H1 (cell line): ENCODE results near the gene CTAG1A. TPM values are rescaled to one million over a fixed set of nuclear protein-coding genes. Genes with fewer than 3 reads are reported as not detected.

Source experiments
- CTCF ChIA-PET: fragments of 300-600 bp; sonication (Branson Sonifier 250); formaldehyde crosslinking; loops from one replicate; lab custom pipeline; 2021; ENCODE audit not compliant: partially characterized antibody; lab: Charles Lee
- POLR2A ChIA-PET: fragments of 300-600 bp; sonication (Branson Sonifier 250); formaldehyde crosslinking; loops from one replicate; lab custom pipeline; 2021; ENCODE audit warnings: inconsistent platforms; ENCODE audit not compliant: partially characterized antibody; lab: Charles Lee
- DNase-seq, 2 experiments: peaks; one replicate each; pipeline versions ENCODE4 v3.0.0 to v3.0.0-alpha.2; 2010 to 2022; ENCODE audit warnings: low spot score in 2 of 2, low read depth in 1 of 2, mixed read lengths in 1 of 2
- FAIRE-seq: peaks from 2 replicates; lab custom pipeline; 2011; peaks lifted over from hg19 to GRCh38; lab: Jason Lieb, UNC
- H2AFZ ChIP-seq: 2 replicates; pipeline ENCODE4 v1.8.1; 2012; ENCODE audit warnings: low read length, inconsistent platforms
- H2AK5ac ChIP-seq: 2 replicates; pipeline ENCODE4 v1.6.1; 2013; ENCODE audit warnings: low read depth, low read length
- H2BK120ac ChIP-seq: replicated peaks from 2 replicates; pipeline ENCODE3; 2013; ENCODE audit warnings: low read depth, low read length, inconsistent platforms
- H2BK12ac ChIP-seq: 2 replicates; pipeline ENCODE4 v1.6.1; 2013; ENCODE audit warnings: low read depth, low read length
- H2BK15ac ChIP-seq: 2 replicates; pipeline ENCODE4 v1.6.1; 2013; ENCODE audit warnings: low read length
- H2BK20ac ChIP-seq: 2 replicates; pipeline ENCODE4 v1.6.1; 2013; ENCODE audit warnings: low read length
- H2BK5ac ChIP-seq: 2 replicates; pipeline ENCODE4 v1.6.1; 2013; ENCODE audit warnings: low read depth, low read length
- H3K14ac ChIP-seq: 2 replicates; pipeline ENCODE4 v1.6.1; 2013; ENCODE audit warnings: inconsistent platforms; ENCODE audit not compliant: insufficient read length
- H3K18ac ChIP-seq: 2 replicates; pipeline ENCODE4 v1.6.1; 2013; ENCODE audit warnings: low read length; ENCODE audit errors: extremely low read depth
- H3K23ac ChIP-seq: 2 replicates; pipeline ENCODE4 v1.6.1; 2013; ENCODE audit warnings: inconsistent platforms; ENCODE audit not compliant: insufficient read length
- H3K23me2 ChIP-seq: 2 replicates; pipeline ENCODE4 v1.6.1; 2013; ENCODE audit warnings: low read depth, low read length
- H3K27ac ChIP-seq: 2 replicates; pipeline ENCODE4 v1.6.1; 2011; ENCODE audit warnings: low read depth, low read length, inconsistent platforms
- H3K27me3 ChIP-seq, 4 experiments: replicated peaks in 1 of 4; 1 replicate in 1 of 4; 2 replicates in 3 of 4; pipeline versions ENCODE4 v1.6.1 to v1.8.1; 2011 to 2013; ENCODE audit warnings: low read length in 3 of 4, mild to moderate bottlenecking in 3 of 4, inconsistent platforms in 2 of 4, mixed read lengths in 2 of 4, moderate library complexity in 1 of 4; ENCODE audit not compliant: control insufficient read depth in 3 of 4, insufficient read depth in 3 of 4; ENCODE audit errors: extremely low read depth in 1 of 4
- H3K36me3 ChIP-seq, 4 experiments: 2 replicates each; pipeline versions ENCODE4 v1.6.1 to v1.8.1; 2011 to 2013; ENCODE audit warnings: mild to moderate bottlenecking in 4 of 4, low read length in 3 of 4, moderate library complexity in 2 of 4, control low read depth in 1 of 4, inconsistent platforms in 1 of 4; ENCODE audit not compliant: insufficient read depth in 4 of 4, control insufficient read depth in 2 of 4
- H3K4ac ChIP-seq: replicated peaks from 2 replicates; pipeline ENCODE3; 2013; ENCODE audit warnings: low read length, low read depth, mixed read lengths, inconsistent platforms; ENCODE audit not compliant: insufficient read length
- H3K4me1 ChIP-seq, 4 experiments: replicated peaks in 1 of 4; 1 replicate in 1 of 4; 2 replicates in 3 of 4; pipeline versions ENCODE4 v1.6.1 to v1.8.1; 2011 to 2013; ENCODE audit warnings: low read length in 3 of 4, inconsistent platforms in 2 of 4, mixed read lengths in 1 of 4; ENCODE audit not compliant: insufficient read depth in 4 of 4, control insufficient read depth in 3 of 4
- H3K4me2 ChIP-seq, 2 experiments: 2 replicates each; pipeline versions ENCODE4 v1.6.1 to v1.8.1; 2011 to 2013; ENCODE audit warnings: low read depth in 2 of 2, low read length in 2 of 2, control low read depth in 1 of 2, inconsistent platforms in 1 of 2, mild to moderate bottlenecking in 1 of 2; ENCODE audit not compliant: insufficient read depth in 1 of 2
- H3K4me3 ChIP-seq, 4 experiments: fragments of 200-600, 300-600 bp in 1 of 4; sonication (generic), shearing (Covaris generic), sonication (Bioruptor Twin) in 1 of 4; 2 replicates each; pipeline versions ENCODE4 v1.5.1 to v1.8.1; 2011 to 2016; ENCODE audit warnings: low read length in 4 of 4, low read depth in 3 of 4, control low read depth in 2 of 4, inconsistent platforms in 2 of 4, mild to moderate bottlenecking in 2 of 4, mixed read lengths in 1 of 4, moderate library complexity in 1 of 4; ENCODE audit not compliant: insufficient read depth in 2 of 4; ENCODE audit errors: extremely low read depth in 1 of 4
- H3K56ac ChIP-seq: replicated peaks from 2 replicates; pipeline ENCODE3; 2013; ENCODE audit warnings: low read depth, mild to moderate bottlenecking, mixed read lengths, low read length, inconsistent platforms; ENCODE audit not compliant: insufficient read length
- H3K79me1 ChIP-seq: 2 replicates; pipeline ENCODE4 v1.6.1; 2013; ENCODE audit warnings: low read depth, low read length, control low read depth
- H3K79me2 ChIP-seq, 2 experiments: 2 replicates each; pipeline versions ENCODE4 v1.6.1 to v1.8.1; 2012 to 2013; ENCODE audit warnings: low read length in 2 of 2, mild to moderate bottlenecking in 2 of 2, inconsistent platforms in 1 of 2; ENCODE audit not compliant: insufficient read depth in 2 of 2, control insufficient read depth in 1 of 2
- H3K9ac ChIP-seq, 4 experiments: replicated peaks in 1 of 4; 1 replicate in 1 of 4; 2 replicates in 3 of 4; pipeline versions ENCODE4 v1.6.1 to v1.8.1; 2011 to 2013; ENCODE audit warnings: low read depth in 3 of 4, low read length in 3 of 4, control low read depth in 2 of 4, mild to moderate bottlenecking in 2 of 4, moderate library complexity in 2 of 4, inconsistent platforms in 1 of 4; ENCODE audit errors: extremely low read depth in 1 of 4
- H3K9me3 ChIP-seq, 2 experiments: 2 replicates each; pipeline versions ENCODE4 v1.6.1 to v1.8.1; 2012 to 2013; ENCODE audit warnings: mild to moderate bottlenecking in 2 of 2, moderate library complexity in 2 of 2, control low read depth in 1 of 2, inconsistent platforms in 1 of 2, low read depth in 1 of 2, low read length in 1 of 2, mixed read lengths in 1 of 2; ENCODE audit not compliant: insufficient read depth in 2 of 2
- H4K20me1 ChIP-seq, 2 experiments: replicated peaks in 1 of 2; 2 replicates each; pipeline versions ENCODE3 to v1.8.1; 2011 to 2013; ENCODE audit warnings: inconsistent platforms in 2 of 2, low read length in 2 of 2, mild to moderate bottlenecking in 1 of 2; ENCODE audit not compliant: insufficient read depth in 2 of 2, control insufficient read depth in 1 of 2
- H4K5ac ChIP-seq: 2 replicates; pipeline ENCODE4 v1.6.1; 2013; ENCODE audit warnings: low read length, low read depth, mixed read lengths, inconsistent platforms; ENCODE audit not compliant: insufficient read length
- H4K8ac ChIP-seq: 2 replicates; pipeline ENCODE4 v1.8.0; 2013; ENCODE audit warnings: mild to moderate bottlenecking, moderate library complexity, low read length, inconsistent platforms; ENCODE audit not compliant: insufficient read depth; ENCODE audit errors: extremely low read depth
- H4K91ac ChIP-seq: replicated peaks from 2 replicates; pipeline ENCODE3; 2013; ENCODE audit warnings: low read length, mixed read lengths, inconsistent platforms; ENCODE audit not compliant: insufficient read length
- SUZ12 ChIP-seq: fragments of 200-600 bp; sonication (generic); IDR thresholded peaks from 2 replicates; pipeline ENCODE4 v1.6.1; 2012; ENCODE audit warnings: mild to moderate bottlenecking, inconsistent platforms, low read length, moderate library complexity, mixed read lengths
- WGBS, 2 experiments: shearing (Covaris generic) in 1 of 2; methylation state at CpG; one replicate each; pipeline versions ENCODE4 v1.1.6 to v1.1.7; 2013 to 2015; ENCODE audit warnings: low lambda C conversion rate in 2 of 2, mixed read lengths in 2 of 2, inconsistent platforms in 1 of 2, low coverage in 1 of 2, missing lambda C conversion rate in 1 of 2; ENCODE audit not compliant: insufficient replicate concordance in 2 of 2, insufficient coverage in 1 of 2, insufficient read length in 1 of 2; ENCODE audit errors: extremely low coverage in 1 of 2, missing lambda C conversion rate in 1 of 2; 5-methylcytosine and 5-hydroxymethylcytosine counted together
- polyA plus RNA-seq, 7 experiments: library from polyadenylated mRNA; depleted of rRNA in 3 of 7; stranded (reverse) in 5 of 7; unstranded in 2 of 7; fragments of >200 nt in 5 of 7; fragments of 200-250 nt in 2 of 7; gene quantifications; 1 replicate in 5 of 7; 2 replicates in 1 of 7; 4 replicates in 1 of 7; pipeline versions ENCODE4 v1.2.1 to v1.2.3, GENCODE V29; 2011 to 2013; ENCODE audit warnings: missing spikeins in 2 of 7, mixed read lengths in 2 of 7
- total RNA-seq: library from RNA; stranded (reverse); fragmentation: NEBNext Ultra II Directional; extraction: Animal tissue kit (Norgen Biotek cat#: 25700); gene quantifications from 2 replicates; pipeline ENCODE4 v1.2.1, GENCODE V29; 2021
- TF ChIP-seq, protein P1 (sequence below): IDR thresholded peaks from 2 replicates; pipeline ENCODE4 v1.6.1; 2011; ENCODE audit warnings: low read depth, mild to moderate bottlenecking, low read length; ENCODE audit not compliant: insufficient read depth

Gene CTAG1A
- total and polyA plus RNA-seq, 2 of the 8 experiments (the other 6 are each of a cell fraction or from before 2014, with no cell fraction given): not detected

- no peaks in the 10 kb centered on the region for H3K23me2 ChIP-seq
- H3K27ac ChIP-seq: no peak overlapping the region
- H2BK15ac ChIP-seq: no peak overlapping the region
- no peak overlapping the region for H2BK120ac ChIP-seq
- H2AFZ ChIP-seq: no peak overlapping the region
- no peak overlapping the region for H3K23ac ChIP-seq
- no peaks in the 10 kb centered on the region for H4K20me1 ChIP-seq
- DNase-seq (no peak), FAIRE-seq (no peak)
- no peak overlapping the region for H3K18ac ChIP-seq
- no peak overlapping the region for H3K4ac ChIP-seq
- H3K36me3 ChIP-seq: no peaks in the 10 kb centered on the region
- no peak overlapping the region for H2BK20ac ChIP-seq
- ChIA-PET CTCF (no interaction called here), POLR2A (no interaction called here)
- H3K9ac ChIP-seq: no peak overlapping the region
- H3K4me3 ChIP-seq: no peak overlapping the region
- no peaks in the 10 kb centered on the region for H3K9me3 ChIP-seq
- no peak overlapping the region for H3K14ac ChIP-seq
- no peaks in the 10 kb centered on the region for H3K79me1 ChIP-seq
- no peak overlapping the region for H4K8ac ChIP-seq
- H3K4me1 ChIP-seq: peaks cover 0 to 2% (median 0%) of the 10 kb centered on the region in 4 experiments; a peak in 1 of 7 replicates
- H2BK5ac ChIP-seq: no peak overlapping the region
- H2BK12ac ChIP-seq: no peak overlapping the region
- no peak overlapping the region for H4K91ac ChIP-seq
- H4K5ac ChIP-seq: no peak overlapping the region
- no peak overlapping the region for H3K4me2 ChIP-seq
- TF ChIP-seq SUZ12: no peak
- TF ChIP-seq, protein P1, sequence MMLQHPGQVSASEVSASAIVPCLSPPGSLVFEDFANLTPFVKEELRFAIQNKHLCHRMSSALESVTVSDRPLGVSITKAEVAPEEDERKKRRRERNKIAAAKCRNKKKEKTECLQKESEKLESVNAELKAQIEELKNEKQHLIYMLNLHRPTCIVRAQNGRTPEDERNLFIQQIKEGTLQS: no peak
- 80% methylated on average over 3 of the region's 6 CpGs; no CpG with 5 or more reads in 1 of the 2 experiments for WGBS, 2 experiments
- no peaks in the 10 kb centered on the region for H3K79me2 ChIP-seq
- H2AK5ac ChIP-seq: no peak overlapping the region
- no peaks in the 10 kb centered on the region for H3K27me3 ChIP-seq
- H3K56ac ChIP-seq: no peak overlapping the region
Measured at GRCh38 chrX:154605566-154605965, 20.6 kb downstream of the CTAG1A start.
